ENCODE data around the gene MCM3.
A peak's percentile ranks its signal among the peaks of the same experiment; 100 is the strongest.

The MCM3 gene

DNA sequence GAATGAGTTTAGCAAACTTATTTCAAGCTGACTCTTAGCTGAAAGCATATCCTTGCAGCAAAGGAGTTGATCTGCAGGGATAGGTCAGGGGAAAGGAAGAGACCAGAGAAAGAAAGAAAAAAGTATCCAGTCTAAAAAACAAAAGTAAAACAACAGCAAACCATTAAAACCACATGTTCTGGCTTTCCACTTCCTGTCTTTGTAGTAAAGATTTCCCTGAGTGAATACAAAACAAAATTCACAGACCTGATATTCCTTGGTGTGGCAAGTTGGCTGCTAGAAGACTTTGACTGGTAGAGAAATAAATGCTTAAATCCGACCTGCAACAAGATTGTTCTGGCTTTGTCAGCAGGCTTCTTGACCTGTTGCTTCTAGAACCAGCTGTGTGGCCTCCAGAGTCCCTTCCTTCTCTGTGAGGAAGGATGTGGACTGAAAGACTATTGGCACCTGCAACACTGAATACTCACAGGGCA, 23.4 kb upstream of the MCM3 start:
- no peaks in the 10 kb centered on the region for H3K9me3 Mint-ChIP-seq
- peaks cover 50% of the 10 kb centered on the region for H3K4me1 Mint-ChIP-seq (ENCODE audit: low read depth)
- peak overlapping the region; percentile 87 for H3K27ac Mint-ChIP-seq
- H3K4me3 Mint-ChIP-seq: peak overlapping the region; percentile 63
- no peaks in the 10 kb centered on the region for H3K36me3 Mint-ChIP-seq (ENCODE audit: low read depth)
- peaks cover 4% of the 10 kb centered on the region for H3K27me3 Mint-ChIP-seq (ENCODE audit: low read depth)

GRCh38 chr6:52306972-52307870, 22.7 kb upstream of the MCM3 start:
- no peaks in the 10 kb centered on the region for H3K9me3 Mint-ChIP-seq
- no peaks in the 10 kb centered on the region for H3K36me3 Mint-ChIP-seq (ENCODE audit: low read depth)
- H3K4me1 Mint-ChIP-seq (ENCODE audit: low read depth): peaks cover 50% of the 10 kb centered on the region

GRCh38 chr6:52305948-52306767, 21.6 kb upstream of the MCM3 start:
- Mint-ChIP-seq H3K4me3 (peak overlapping the region; percentile 41), H3K4me1 (ENCODE audit: low read depth) (peaks cover 50% of the 10 kb centered on the region), H3K9me3 (no peaks in the 10 kb centered on the region), H3K27me3 (ENCODE audit: low read depth) (peaks cover 4% of the 10 kb centered on the region), H3K27ac (peak overlapping the region; percentile 47), H3K36me3 (ENCODE audit: low read depth) (no peaks in the 10 kb centered on the region)

More at GRCh38 chr6:52306972-52307870, 22.7 kb upstream of the MCM3 start:
- Mint-ChIP-seq H3K27ac (peak overlapping the region; percentile 87), H3K27me3 (ENCODE audit: low read depth) (peaks cover 4% of the 10 kb centered on the region), H3K4me3 (peak overlapping the region; percentile 63)

DNA sequence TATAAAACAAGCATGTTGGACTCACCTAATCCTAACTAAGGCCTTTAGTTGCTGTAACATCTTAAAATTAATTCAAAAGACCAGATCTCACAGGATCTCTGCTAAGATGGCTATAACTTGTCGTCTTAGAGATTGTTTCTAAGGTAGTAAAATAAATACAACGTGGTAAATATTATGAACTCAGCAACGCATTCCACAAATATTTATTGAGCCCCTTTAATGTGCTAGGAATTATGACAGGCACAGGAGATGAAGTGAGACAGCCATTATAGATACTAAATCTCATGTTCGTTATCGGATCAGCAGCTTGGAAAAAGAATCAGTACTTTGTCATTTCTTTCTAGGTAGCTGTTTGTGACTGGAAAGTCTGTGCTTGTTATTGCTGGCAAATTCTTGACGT, 20.9 kb upstream of the MCM3 start:
- Mint-ChIP-seq H3K4me3 (peak overlapping the region; percentile 32), H3K4me1 (ENCODE audit: low read depth) (peaks cover 50% of the 10 kb centered on the region), H3K9me3 (no peaks in the 10 kb centered on the region), H3K27ac (peak overlapping the region; percentile 47), H3K27me3 (ENCODE audit: low read depth) (no peaks in the 10 kb centered on the region), H3K36me3 (ENCODE audit: low read depth) (no peaks in the 10 kb centered on the region)

GRCh38 chr6:52304983-52305390, 20.4 kb upstream of the MCM3 start:
- H3K4me1 Mint-ChIP-seq (ENCODE audit: low read depth): peaks cover 49% of the 10 kb centered on the region
- peak overlapping the region; percentile 32 for H3K4me3 Mint-ChIP-seq
- no peaks in the 10 kb centered on the region for H3K9me3 Mint-ChIP-seq

DNA sequence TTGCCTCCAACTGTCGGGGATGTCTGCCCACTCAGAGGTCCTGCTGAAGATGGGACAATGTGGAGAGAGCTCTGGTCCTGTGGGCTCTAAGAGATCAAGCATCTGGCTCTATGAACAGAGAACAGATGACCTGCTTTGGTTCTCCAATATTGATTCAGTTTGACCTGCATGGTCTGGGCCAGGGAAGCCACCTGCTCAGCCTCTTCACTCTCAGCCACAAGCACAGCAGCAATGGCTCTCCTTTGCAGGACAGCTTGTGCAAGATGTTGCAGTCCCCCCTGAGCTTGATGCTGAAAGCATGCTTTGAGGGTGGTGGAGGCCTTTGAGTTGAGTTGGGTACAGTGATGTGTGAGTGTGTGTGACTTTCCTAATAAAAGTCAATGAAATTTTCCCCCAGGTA, 18.6 kb upstream of the MCM3 start:
- no peaks in the 10 kb centered on the region for H3K27me3 Mint-ChIP-seq (ENCODE audit: low read depth)
- H3K36me3 Mint-ChIP-seq (ENCODE audit: low read depth): no peaks in the 10 kb centered on the region
- H3K9me3 Mint-ChIP-seq: no peaks in the 10 kb centered on the region
- H3K4me3 Mint-ChIP-seq: no peak overlapping the region
- H3K27ac Mint-ChIP-seq: no peak overlapping the region
- peaks cover 50% of the 10 kb centered on the region for H3K4me1 Mint-ChIP-seq (ENCODE audit: low read depth)

More at GRCh38 chr6:52304983-52305390, 20.4 kb upstream of the MCM3 start:
- Mint-ChIP-seq H3K27me3 (ENCODE audit: low read depth) (no peaks in the 10 kb centered on the region), H3K27ac (peak overlapping the region; percentile 56), H3K36me3 (ENCODE audit: low read depth) (no peaks in the 10 kb centered on the region)

- no peak overlapping the region for H3K27ac Mint-ChIP-seq
- H3K9me3 Mint-ChIP-seq: peaks cover 4% of the 10 kb centered on the region
- H3K4me1 Mint-ChIP-seq (ENCODE audit: low read depth): peaks cover 50% of the 10 kb centered on the region
- H3K36me3 Mint-ChIP-seq (ENCODE audit: low read depth): peaks cover 2% of the 10 kb centered on the region
- H3K27me3 Mint-ChIP-seq (ENCODE audit: low read depth): no peaks in the 10 kb centered on the region
- H3K4me3 Mint-ChIP-seq: no peak overlapping the region
Measured at GRCh38 chr6:52301326-52301725, 16.8 kb upstream of the MCM3 start.

DNA sequence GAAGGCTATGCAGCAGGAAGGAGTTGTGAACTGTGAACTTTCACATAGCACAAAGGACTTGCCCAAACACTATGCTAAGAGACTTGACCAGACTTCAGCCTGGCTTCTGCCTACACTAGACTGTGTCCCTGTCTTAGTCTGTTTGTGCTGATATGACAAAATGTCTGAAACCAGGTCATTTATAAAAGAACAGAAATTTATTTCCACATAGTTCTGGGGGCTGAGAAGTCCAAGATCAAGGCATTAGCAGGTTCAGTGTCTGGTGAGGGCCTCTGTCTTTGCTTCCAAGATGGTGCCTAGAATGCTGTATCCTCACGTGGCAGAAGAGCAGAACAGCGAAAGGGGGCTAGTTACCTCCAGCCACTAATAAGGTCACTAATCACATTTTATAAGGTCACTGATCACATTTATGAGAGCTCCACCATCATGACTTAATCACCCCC, 16.0 kb upstream of the MCM3 start:
- H3K27me3 Mint-ChIP-seq (ENCODE audit: low read depth): no peaks in the 10 kb centered on the region
- H3K9me3 Mint-ChIP-seq: peaks cover 8% of the 10 kb centered on the region
- H3K27ac Mint-ChIP-seq: no peak overlapping the region
- no peak overlapping the region for H3K4me3 Mint-ChIP-seq
- H3K36me3 Mint-ChIP-seq (ENCODE audit: low read depth): peaks cover 5% of the 10 kb centered on the region
- H3K4me1 Mint-ChIP-seq (ENCODE audit: low read depth): peaks cover 46% of the 10 kb centered on the region

DNA sequence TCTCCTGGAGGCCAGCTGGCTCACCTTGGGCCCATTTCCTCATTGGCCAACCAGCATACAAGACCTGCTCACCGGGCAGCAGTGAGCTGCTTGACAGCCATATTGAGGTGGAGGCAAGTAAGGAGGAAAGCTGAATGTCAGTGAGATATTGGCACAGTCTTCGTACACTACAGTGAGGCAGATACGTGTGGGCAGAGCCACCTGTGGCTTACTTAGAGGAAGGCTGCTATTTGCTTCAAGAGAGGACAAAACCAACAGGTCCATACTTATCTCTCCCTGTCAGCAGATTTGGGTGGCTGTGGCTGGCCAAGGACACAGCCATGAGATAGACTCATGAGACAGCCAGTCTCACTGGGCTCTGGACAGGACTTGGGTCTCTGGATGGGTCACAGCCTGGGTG, 15.1 kb upstream of the MCM3 start:
- Mint-ChIP-seq H3K4me1 (ENCODE audit: low read depth) (peaks cover 38% of the 10 kb centered on the region), H3K36me3 (ENCODE audit: low read depth) (peaks cover 5% of the 10 kb centered on the region), H3K9me3 (peaks cover 8% of the 10 kb centered on the region), H3K27ac (no peak overlapping the region), H3K4me3 (no peak overlapping the region), H3K27me3 (ENCODE audit: low read depth) (no peaks in the 10 kb centered on the region)

DNA sequence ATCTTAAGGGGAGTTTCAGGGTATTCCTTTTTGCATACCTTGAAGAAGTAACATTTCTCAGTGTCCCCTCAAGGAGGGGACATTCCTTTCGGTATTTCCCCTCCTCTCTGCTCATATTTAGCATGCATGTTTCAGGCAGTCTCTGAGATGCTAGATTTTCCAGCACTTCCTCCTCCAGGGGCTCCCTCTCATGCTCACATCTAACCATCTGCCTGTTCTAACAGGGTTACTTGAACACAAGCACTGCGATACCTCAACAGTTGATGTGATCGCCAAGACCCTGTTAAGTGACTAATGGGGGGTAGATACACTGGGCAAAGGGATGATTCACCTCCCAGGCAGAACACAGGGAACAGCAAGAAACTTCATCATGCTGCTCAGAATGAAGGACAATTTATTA, 12.9 kb upstream of the MCM3 start:
- peaks cover 8% of the 10 kb centered on the region for H3K9me3 Mint-ChIP-seq
- peak overlapping the region; percentile 3 for H3K4me3 Mint-ChIP-seq
- no peaks in the 10 kb centered on the region for H3K27me3 Mint-ChIP-seq (ENCODE audit: low read depth)
- H3K27ac Mint-ChIP-seq: peak overlapping the region; percentile 93
- H3K36me3 Mint-ChIP-seq (ENCODE audit: low read depth): peaks cover 5% of the 10 kb centered on the region
- peaks cover 26% of the 10 kb centered on the region for H3K4me1 Mint-ChIP-seq (ENCODE audit: low read depth)

- H3K4me3 Mint-ChIP-seq: no peak overlapping the region
- no peak overlapping the region for H3K27ac Mint-ChIP-seq
- H3K36me3 Mint-ChIP-seq (ENCODE audit: low read depth): peaks cover 5% of the 10 kb centered on the region
- H3K9me3 Mint-ChIP-seq: peaks cover 8% of the 10 kb centered on the region
- peaks cover 17% of the 10 kb centered on the region for H3K4me1 Mint-ChIP-seq (ENCODE audit: low read depth)
- H3K27me3 Mint-ChIP-seq (ENCODE audit: low read depth): peaks cover 4% of the 10 kb centered on the region
Measured at GRCh38 chr6:52293067-52293466, 8.5 kb upstream of the MCM3 start.

GRCh38 chr6:52288841-52289240, 4.3 kb upstream of the MCM3 start:
- Mint-ChIP-seq H3K9me3 (no peaks in the 10 kb centered on the region), H3K4me3 (no peak overlapping the region), H3K36me3 (ENCODE audit: low read depth) (no peaks in the 10 kb centered on the region), H3K27ac (no peak overlapping the region), H3K27me3 (ENCODE audit: low read depth) (peaks cover 4% of the 10 kb centered on the region), H3K4me1 (ENCODE audit: low read depth) (peaks cover 8% of the 10 kb centered on the region)

DNA sequence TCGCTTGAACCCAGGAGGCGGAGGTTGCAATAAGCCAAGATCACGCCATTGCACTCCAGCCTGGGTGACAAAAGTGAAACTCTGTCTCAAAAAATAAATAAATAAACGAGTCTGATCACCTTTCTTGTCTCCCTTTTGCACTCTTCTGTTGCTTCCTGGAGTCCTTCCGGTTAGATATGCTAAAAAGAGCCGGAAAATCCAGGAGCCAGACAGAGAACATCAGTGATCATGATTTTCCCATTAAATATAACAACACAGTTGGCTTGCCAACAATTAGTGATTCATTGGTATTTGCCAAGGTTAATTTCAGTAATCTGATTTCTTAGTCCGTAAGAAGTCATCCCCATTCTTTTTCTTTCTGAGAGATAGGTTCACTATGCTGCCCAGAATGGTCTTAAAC, 3.7 kb upstream of the MCM3 start:
- no peak overlapping the region for H3K27ac Mint-ChIP-seq
- H3K4me1 Mint-ChIP-seq (ENCODE audit: low read depth): peaks cover 12% of the 10 kb centered on the region
- H3K9me3 Mint-ChIP-seq: no peaks in the 10 kb centered on the region
- peaks cover 4% of the 10 kb centered on the region for H3K27me3 Mint-ChIP-seq (ENCODE audit: low read depth)
- no peak overlapping the region for H3K4me3 Mint-ChIP-seq
- peaks cover 4% of the 10 kb centered on the region for H3K36me3 Mint-ChIP-seq (ENCODE audit: low read depth)

DNA sequence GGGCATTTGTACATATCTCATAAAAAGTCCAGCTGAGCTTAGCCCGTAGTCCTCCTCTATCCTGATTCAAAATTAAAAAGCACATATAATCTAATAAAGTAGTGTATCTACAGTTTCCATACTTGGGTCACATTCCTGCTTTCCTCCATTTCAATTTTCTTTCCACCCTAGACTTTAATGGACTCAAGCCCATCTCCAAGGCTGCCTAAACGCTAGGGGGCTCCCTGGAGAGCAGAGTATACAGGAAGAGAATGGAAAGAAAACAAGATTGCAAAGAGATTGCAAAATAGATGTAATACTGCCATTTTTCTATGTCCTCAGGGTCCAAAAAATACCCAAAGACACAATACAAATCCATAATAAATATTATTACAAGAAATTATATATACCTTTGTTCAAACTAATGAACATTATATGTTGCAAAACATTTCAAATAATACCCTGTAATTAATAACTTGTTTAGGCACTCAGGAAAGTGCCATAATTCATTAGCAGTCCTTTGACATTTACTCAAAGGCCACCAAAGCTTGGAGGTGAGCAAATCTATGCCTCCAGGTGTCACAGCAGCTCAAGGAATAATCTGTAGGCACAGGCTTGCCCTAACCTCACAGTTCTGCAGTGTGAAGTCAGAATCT, 2.4 kb upstream of the MCM3 start:
- Mint-ChIP-seq H3K27ac (peak overlapping the region; percentile 71), H3K4me1 (ENCODE audit: low read depth) (peaks cover 22% of the 10 kb centered on the region), H3K9me3 (no peaks in the 10 kb centered on the region), H3K27me3 (ENCODE audit: low read depth) (peaks cover 4% of the 10 kb centered on the region), H3K36me3 (ENCODE audit: low read depth) (peaks cover 13% of the 10 kb centered on the region), H3K4me3 (peak overlapping the region; percentile 35)

Data from T-helper 1 cell treated with Interleukin-12 subunit alpha and Interleukin-12 subunit beta and Interleukin-4 antibody, amounts not matched to agents 30 μg/mL and 1 μg/mL, for 36 hours (primary cell).